ENCODE data around the gene ETFA.

GRCh38 chr15:76327191-76328105 lies 16.2 kb upstream of the ETFA start:
- TF ChIP-seq, protein P1, sequence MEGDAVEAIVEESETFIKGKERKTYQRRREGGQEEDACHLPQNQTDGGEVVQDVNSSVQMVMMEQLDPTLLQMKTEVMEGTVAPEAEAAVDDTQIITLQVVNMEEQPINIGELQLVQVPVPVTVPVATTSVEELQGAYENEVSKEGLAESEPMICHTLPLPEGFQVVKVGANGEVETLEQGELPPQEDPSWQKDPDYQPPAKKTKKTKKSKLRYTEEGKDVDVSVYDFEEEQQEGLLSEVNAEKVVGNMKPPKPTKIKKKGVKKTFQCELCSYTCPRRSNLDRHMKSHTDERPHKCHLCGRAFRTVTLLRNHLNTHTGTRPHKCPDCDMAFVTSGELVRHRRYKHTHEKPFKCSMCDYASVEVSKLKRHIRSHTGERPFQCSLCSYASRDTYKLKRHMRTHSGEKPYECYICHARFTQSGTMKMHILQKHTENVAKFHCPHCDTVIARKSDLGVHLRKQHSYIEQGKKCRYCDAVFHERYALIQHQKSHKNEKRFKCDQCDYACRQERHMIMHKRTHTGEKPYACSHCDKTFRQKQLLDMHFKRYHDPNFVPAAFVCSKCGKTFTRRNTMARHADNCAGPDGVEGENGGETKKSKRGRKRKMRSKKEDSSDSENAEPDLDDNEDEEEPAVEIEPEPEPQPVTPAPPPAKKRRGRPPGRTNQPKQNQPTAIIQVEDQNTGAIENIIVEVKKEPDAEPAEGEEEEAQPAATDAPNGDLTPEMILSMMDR (conservative IDR thresholded peaks at IDR 0.05 in 1 of 2, IDR thresholded peaks at IDR 0.05 in 1 of 2; ENCODE audit: extremely low read depth in 1 of 2, insufficient read depth in 1 of 2, low read depth in 1 of 2, low read length in 2 of 2): no peak
- no peak for TF ChIP-seq EZH2 (IDR thresholded peaks at IDR 0.05; ENCODE audit: borderline replicate concordance, low read length)
